OCI-M2 (cell line): ENCODE results near the gene C14orf119.
"Not testable (repeated sequence)": the region's sequence is repeated elsewhere in the genome, so short reads cannot be mapped to it uniquely, and the experiment has no call there.

Experiments
- DNase-seq: peaks from one replicate; lab custom pipeline; 2025; ENCODE audit not compliant: unreplicated experiment; lab: John Stamatoyannopoulos, UW

C14orf119 gene

DNA sequence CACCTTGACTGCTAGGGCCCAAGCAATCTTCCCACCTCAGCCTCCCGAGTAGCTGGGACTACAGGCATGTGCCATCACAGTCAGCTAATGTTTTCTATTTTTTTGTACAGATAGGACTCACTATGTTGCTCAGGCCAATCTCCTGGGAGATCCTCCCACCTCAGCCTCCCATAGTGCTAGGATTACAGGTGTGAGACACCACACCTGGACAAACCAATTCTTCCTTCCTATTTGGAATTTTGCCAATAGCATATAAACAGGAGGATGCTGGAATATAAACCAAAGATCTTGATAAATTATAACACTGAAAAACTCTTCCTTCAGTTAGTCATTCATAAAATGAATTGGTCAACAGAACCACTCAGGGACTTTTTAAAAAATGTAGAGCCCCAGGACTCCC lies 8.7 kb upstream of the C14orf119 start:
- DNase-seq, result no peak

DNA sequence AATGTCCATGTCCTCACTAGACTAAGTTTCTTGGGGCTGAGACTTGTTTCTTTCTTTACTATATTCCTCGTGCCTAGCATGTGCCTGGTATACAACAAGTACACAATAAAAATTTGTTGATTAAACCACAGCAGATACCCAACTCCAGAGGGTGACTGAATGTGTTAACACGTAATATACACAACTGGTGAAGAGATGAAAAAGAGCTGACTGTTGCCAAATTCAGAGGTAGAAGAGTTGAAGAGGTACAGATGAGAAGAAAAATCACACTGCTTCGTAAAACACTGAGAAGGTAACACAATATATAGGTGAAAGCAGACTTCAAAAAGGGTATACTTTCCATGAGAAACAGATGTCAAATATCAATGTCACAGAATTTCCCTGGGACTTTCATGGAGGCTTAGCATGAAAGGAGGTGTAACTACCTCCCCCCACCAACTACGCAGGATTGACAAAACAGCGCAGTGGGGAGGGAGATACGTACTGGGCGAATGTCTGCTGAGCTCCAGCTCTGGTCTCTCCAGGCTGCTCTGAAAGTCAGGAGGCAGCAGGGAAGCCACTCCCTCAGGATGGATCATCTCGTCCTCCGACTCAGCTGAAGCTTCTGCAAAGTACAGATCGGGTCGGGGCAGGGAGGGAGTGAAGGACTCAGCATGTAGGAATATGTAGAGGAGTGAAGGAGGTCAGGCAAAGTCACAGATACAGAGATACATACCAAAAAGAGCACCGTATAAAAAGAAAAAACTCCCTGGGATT lies 5.6 kb upstream of the C14orf119 start:
- no peak for DNase-seq

DNA sequence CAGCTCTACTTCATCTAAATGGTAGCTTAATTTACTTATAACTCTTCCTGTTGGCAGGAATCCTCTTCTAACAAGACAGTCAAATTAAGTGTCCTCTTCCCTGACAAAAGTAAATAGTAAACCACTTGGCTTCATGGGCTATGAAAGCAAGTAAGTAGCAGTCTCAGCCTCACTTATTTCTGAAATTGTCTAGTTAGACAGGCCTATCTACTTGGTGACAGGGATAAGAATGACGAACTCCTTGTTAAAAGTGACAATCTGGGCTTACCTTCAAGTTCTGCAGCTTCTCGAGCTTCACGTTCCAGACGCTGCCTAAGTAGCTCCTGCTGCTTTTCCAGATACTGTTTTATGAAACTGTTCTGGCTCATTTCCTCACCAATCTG lies 5.1 kb upstream of the C14orf119 start:
- DNase-seq, result no peak

DNA sequence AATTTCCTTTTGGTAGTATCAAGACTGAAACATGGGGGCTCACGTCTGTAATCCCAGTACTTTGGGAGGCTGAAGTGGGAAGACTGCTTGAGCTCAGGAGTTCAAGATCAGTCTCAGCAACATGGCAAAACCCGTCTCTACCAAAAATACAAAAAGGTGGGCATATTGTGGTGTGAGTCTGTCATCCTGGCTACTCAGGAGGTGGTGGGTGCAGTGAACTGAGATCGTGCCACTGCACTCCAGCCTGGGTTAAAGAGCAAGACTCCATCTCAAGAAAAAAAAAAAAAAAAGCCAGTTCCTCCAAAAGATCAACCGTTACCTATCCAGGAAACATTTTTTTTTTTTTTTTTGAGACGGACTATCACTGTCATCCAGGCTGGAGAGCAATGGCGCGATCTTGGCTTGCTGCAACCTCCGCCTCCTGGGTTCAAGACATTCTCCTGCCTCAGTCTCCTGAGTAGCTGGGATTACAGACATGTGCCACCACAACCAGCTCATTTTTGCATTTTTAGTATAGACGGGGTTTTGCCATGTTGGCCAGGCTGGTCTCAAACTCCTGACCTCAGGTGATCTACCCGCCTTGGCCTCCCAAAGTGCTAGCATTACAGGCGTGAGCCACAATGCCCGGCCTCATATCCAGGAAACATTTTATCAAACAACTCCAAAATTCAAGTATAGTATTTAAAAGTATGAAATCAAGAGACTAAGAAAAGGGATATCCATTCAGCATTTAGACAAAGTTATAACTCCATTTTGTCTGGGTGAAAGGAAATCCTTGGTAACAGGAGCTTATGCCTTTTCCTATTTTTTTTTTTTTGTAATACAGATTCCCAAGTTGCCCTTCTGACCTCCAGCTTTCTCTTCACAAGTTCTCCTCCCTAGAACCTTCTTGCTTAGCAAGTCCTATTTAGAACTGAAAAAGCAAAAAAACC lies 3.7 kb upstream of the C14orf119 start:
- no peak for DNase-seq

DNA sequence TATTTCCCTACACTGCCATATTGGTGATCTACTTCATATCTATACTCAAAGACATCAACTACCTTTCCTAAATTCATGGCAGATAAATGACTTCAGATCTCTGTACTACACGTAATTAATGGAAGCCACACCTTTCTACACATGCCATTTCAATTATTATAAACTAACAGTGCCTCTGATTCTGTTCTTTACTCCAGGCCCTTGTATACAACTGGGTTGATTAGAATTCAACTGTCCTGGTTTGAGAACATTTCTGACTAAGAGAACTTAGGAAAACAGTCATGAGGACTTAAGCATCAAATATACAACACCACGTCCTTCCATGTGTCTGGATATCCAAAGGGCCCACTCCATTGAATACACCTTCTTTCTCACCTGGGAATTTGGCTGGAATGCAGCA lies 2.2 kb upstream of the C14orf119 start:
- no peak for DNase-seq

DNA sequence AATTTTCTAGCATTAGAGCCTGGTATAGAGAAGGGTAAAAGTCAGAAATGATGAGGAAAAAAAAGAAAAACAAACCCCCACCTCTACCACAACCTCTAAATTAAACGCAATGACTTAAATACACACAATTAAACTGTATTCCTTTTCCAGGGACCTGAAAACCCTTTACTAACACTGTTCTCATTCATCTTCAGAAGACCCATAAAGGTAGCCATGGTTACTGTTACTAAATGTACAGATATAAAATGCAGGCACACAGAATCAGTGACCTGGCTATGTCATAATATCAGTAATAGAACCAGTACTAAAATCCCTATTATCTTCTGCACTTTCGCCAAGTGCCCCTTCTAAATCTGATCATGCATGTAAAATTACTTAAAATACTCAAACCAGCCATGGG lies 1.8 kb upstream of the C14orf119 start:
- no peak for DNase-seq

DNA sequence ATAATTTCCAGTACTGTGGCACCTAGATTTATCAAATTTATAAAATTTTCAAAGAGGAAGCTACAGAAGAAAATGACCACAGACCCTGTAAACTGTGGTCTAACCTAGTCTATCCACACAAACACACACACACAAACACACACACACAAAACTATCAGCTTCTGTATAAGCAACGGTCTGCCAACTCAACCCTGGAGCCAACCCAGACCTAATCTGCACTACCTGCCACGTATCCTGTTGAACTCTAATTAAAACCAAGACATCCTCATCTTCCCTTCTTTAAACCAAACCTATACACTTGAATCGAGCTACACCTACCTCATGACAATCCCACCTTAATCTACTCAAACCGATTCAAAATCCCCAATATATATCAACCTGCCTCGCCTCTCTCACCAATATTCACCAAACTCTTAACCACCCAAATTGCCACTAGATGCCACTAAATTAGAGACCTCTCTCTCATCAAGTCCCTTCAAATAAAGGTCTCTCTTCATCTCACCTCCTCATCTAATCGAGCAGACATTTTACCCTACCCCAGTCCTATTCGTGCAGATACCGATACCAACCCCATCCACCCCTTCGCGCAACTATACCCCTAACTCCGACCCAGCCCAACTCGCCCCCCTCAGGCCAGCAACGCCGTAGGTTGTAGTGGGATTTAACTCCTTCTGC lies 1.2 kb upstream of the C14orf119 start:
- no peak for DNase-seq

DNA sequence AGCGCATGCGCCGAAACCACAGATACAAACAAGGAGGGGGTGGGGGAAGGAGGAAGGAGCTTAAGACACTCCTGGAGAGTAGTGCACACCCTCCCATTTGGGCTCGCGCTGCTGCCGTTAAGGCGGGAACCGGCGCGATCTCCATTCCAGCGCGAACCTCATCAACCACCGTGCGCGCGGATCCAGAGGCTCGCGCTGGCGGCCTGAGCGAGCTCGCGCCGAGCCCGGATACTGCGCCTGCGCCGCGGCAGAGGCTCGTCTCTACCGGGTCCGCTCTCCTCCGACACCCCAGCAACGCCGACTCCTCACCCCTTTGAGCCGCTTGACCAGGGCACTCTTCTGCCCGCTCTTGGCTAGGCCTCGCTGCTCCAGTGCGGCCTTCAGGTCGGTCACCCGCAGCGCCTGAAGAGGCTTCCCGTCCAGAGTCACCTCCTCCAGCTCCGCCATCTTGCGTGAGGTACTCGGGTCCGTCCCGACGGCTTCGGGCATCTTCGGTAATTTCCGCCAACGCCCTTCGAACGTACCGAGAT lies 574 bp upstream of the C14orf119 start, which contains the start of gene ACIN1:
Gene ACIN1, minus strand, starts transcription at position 471 of the 530 bp plus-strand sequence. Its CDS starts 24 bp downstream, at position 447.
- no peak for DNase-seq

DNA sequence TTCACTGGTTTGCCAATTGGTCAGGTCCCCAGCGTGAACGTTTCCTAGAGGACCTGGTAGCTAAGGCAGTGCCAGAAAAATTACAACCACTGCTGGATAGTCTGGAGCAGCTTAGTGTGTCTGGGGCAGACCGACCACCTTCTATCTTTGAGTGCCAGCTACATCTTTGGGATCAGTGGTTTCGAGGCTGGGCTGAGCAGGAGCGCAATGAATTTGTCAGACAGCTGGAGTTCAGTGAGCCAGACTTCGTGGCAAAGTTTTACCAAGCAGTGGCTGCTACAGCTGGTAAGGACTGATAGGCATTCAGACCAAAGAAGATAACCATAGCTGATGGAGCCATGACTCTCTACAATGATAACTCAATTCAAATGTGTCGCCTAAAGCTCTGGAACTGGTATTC lies 2.5 kb downstream of the C14orf119 start:
- no peak for DNase-seq

DNA sequence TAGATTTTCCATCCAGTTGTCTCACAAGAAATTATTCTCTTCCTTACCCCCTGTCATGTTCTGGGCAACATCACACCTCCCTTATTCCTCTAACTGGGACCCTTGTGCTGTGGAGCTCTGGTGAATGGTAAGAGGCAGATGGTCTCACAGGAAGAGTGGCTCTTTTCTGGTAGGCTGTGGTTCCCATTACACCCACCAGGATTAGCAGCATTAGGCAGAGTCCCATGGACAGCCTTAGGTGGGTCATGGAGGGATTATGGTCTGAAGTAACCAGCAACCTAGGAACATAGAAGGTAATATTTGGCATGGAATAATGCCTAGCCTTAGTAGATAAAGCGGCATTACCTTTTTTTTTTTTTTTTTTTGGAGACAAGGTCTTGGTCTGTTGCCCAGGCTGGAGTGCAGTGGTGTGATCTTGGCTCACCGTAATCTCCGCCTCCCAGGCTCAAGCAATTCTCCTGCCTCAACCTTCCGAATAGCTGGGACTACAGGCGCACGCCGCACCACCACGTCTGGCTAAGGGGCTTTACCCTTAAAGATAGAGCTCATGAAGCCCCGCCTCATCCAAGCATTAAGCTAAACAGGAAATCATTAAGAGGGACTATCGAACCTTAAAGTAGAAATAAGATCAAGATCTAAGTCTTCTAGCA lies 4.0 kb downstream of the C14orf119 start:
- DNase-seq, result no peak

DNA sequence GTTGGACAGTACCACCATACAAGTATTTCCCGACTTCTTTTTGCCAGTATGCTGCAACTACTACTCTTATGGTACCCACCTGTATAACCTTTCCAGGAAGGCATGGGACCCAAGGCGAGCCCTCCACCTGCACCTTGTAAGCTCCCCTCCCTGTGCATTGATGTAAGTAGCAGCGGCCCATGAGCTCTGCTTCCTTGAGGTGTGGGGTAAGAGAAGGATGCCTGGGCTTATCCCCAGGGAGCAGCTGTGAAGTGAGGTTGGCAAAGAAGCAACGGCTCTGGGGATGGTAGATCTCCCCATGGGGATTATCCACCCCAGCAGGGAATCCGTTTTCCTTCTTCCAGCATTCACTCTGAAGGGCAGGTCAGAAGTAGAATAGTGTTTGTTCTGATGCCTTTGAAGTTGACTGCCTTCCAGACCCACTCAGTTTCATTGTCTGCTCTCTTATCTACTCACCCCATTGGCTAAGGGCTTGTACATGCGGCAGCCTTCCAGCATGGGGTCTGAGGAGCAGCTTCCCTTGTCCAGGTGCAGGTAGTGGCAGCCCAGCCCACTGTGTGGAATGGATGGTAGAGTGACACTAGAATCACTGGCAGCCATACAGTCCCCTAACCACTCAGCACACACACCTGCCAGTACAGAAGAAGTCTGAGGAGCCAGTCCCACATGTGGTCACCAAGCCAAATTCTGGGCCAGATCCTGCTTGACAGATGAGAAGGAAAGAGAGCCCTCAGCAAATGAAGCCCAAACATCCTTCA lies 6.1 kb downstream of the C14orf119 start:
- DNase-seq, result no peak

DNA sequence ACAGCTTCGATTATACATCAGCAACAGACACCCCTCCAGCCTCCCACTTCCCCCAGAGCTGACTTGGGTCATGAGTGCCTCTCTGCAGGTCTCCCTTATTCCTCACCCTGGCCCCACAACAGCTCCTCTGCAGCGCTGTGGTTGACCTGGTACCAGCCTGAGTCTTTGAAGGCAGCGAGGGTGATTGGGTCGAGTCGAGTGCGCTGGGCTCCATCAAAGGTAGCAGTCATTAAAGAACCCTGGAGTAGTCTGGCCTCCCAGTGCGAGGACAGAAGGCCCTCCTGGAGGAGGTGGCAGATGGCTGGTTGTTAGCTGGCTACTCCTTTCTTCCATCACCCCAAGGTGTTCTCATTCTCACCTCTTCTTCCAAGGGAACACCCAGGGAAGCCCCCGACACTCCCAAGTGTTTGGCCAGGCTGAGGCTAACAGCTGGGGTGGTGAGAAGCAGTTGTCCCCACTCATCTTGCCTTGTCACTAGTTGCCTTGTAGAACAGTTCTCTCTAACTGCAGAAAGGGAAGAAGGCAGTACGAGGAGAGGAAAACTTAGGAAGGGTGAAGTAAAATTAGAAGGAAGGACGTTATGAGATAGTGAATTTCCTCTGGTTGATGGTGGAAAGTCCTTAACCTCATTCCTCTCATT lies 6.8 kb downstream of the C14orf119 start:
- DNase-seq, result no peak

DNA sequence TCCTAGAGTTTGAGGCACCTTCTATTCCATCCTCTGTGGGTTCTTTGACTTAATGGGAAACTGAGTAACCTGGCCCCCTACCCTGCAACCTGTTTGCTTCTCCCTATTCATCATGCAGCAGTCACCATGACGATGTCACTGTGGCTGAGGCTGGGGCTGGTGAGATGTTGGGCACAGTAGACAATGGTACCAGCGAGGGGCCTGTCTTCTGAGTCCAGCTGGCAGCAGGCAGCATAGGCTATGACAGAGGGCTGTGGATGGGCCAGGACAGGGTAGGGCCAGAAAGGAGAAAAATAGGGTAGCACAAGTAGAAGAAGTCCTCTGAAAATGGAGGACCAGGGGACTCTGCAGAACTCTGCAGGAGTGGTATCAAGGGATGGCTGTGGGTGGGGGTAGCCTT lies 7.5 kb downstream of the C14orf119 start:
- DNase-seq, result no peak

DNA sequence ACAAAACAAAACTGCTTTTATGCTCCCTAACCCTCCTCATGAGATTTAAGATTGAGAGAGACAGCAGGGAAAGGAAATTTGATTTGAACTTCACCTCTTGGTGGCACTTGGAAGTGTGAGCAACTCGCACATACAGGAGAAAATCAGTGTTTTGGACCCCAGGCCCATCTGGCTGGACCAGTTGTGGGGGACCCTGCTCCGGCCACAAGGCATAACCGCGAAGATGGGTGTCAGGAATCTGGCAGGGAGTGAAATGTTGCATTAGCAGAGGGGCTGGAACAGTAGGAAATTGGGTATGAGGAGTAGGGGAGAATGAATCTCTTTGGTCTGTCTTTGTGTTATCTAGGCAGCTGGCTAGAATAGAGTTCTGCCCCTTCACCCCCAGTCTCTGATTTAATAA lies 8.3 kb downstream of the C14orf119 start:
- DNase-seq, result no peak

DNA sequence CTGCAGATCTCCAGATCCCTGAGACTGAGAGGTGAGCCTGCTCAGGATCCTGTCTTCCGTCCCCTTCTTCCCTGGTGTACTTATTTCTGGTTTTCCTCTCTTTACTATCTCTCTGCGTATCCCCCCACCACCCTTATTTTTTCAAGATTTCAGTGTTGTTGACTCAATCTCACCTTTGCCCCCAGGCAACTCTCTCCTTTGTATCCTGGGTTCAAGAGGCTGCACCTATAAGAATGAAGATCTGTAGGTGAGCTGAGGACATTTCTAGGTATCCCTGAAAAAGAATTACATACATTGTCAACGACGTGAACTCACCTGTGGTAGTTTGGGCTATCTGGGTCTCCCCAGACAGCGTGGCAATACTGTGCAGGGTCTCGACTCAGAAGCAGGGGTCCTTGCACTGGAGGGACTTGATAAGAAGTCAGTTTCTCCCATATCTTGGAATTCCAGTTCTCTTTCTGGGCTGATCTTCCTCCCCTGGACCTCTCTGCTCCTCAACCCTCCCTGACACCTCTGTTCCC lies 8.8 kb downstream of the C14orf119 start:
- DNase-seq, result no peak

DNA sequence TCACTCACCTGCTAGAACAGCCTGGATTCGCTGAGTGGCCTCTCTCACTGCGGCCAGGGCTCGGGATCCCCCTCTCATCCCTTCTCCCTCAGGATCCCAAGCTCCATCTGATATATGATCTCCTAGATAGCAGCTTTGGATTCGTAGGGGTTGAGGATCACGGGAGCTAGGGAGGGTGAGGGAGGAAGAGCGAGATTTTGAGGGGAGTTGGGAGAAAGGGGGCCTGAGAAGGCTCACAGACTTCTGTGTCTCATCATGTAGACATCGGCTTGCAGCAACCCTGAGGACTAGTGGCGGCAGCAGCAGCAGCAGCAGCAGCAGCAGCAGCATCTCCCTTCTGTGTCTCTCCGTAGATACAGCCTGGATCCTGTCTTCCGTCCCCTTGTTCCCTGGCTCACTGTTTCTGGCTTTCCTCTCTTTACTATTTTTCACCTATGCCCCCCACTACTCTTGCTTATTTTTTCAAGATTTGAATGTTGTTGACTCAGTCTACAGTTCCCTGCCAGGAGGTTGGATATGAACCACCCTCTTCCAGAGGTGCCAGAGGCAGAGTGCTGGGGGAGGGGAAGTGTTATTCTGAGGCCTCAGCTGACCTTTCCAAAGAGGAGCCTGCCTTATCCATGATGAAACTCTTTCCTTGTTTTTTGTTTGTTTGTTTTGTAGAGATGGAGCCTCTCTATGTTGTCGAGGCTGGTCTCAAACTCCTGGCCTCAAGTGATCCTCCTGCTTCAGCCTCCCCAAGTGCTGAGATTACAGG lies 9.5 kb downstream of the C14orf119 start, which contains the start of gene CIROP:
Gene CIROP, minus strand, starts transcription at position 399 of the 757 bp plus-strand sequence. Its CDS starts 69 bp downstream, at position 330.
- no peak for DNase-seq

DNA sequence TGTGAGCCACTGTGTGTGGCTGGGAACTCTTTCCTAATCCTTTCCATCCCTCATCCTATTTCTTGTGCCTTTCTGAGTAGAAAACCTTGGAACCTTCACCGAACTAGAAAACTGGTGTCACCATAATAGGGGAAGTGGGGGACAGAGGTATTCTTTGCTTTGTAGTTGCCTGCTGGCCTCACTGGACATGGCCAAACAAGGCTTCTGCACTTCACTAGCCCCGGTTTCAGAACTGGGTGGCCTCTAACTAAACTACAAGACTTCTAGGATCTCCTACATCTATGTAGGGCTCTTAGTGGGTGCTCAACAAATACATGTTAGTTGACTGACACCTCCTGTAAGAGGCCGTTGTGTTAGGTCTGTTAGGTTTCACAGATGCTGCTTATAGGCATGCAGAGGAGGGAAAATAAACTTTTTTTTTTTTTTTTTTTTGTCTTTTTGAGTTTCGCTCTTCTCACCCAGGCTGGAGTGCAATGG lies 10.1 kb downstream of the C14orf119 start:
- no peak for DNase-seq

DNA sequence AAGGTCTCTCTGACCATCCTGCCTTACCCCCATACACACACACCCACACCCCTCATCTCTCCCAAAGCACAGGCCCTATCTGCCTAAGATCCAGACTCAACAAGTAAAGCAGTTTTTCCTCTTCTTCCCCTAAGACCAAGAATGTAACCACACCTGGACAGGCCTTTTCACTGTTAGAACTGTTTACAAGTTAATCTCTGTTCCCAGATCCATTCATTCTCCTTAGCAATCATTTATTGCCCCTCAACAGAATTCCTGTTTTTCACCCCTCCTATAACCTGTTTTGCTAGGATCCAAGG lies 11.4 kb downstream of the C14orf119 start:
- no peak for DNase-seq

DNA sequence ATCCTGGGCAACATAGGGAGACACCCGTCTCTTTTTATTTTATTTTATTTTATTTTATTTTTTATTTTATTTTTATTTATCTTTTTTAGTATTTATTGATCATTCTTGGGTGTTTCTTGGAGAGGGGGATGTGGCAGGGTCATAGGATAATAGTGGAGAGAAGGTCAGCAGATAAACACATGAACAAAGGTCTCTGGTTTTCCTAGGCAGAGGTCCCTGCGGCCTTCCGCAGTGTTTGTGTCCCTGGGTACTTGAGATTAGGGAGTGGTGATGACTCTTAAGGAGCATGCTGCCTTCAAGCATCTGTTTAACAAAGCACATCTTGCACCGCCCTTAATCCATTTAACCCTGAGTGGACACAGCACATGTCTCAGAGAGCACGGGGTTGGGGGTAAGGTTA lies 12.3 kb downstream of the C14orf119 start:
- DNase-seq, result not testable (repeated sequence)
